Peyer's patch (tissue), 4 donors: Measurements from ENCODE around the gene TRIM15.

Source experiments
- CTCF ChIP-seq, 6 experiments: fragments of 450-650 bp in 4 of 6; fragments of 200-600 bp in 2 of 6; sonication (generic) in 1 of 6; IDR thresholded peaks; one replicate each; pipeline ENCODE4 v1.5.1; 2017 to 2019; ENCODE audit warnings: antibody characterized with exemption in 6 of 6, mild to moderate bottlenecking in 3 of 6, moderate library complexity in 1 of 6
- POLR2A ChIP-seq, 2 donors: fragments of 450-650 bp; IDR thresholded peaks; one replicate each; pipeline ENCODE4 v1.5.1; 2017; ENCODE audit warnings: antibody characterized with exemption in 2 of 2, mild to moderate bottlenecking in 2 of 2, moderate library complexity in 2 of 2

- no peak for TF ChIP-seq CTCF (IDR thresholded peaks at IDR 0.05)
- no peak for TF ChIP-seq POLR2A (IDR thresholded peaks at IDR 0.05)
These were observed 28.2 kb upstream of the TRIM15 start for GRCh38 chr6:30135147-30135546.
